GM19035 (cell line): ENCODE data around the gene JAK1.
"Not testable (repeated sequence)": the region's sequence is repeated elsewhere in the genome, so short reads cannot be mapped to it uniquely, and the experiment has no call there.

ENCODE experiments used
- ATAC-seq: cut with Tn5 transposase; IDR thresholded peaks from one replicate; pipeline ENCODE4 v1.9.1; 2021; ENCODE audit not compliant: unreplicated experiment

The JAK1 gene

DNA sequence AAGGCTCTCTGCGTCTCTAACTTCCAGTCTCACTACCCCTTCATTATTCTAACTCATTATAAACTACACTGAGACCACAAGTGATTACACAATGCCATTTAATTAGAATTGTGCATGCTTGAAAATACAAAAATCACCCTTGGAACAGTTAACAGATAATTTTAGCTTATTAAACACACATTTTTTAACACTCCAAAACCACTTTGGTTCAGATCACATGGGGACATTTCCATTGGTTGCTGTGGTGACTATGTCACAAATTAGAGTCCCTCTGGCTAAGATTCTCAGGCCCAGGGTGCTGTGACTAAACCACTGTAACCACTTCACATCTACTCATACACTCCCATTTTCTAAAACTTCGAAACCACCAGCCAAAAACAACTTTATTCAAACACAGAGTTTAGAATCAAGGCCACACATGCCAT is 43.0 kb downstream of the JAK1 start:
- no peak for ATAC-seq

DNA sequence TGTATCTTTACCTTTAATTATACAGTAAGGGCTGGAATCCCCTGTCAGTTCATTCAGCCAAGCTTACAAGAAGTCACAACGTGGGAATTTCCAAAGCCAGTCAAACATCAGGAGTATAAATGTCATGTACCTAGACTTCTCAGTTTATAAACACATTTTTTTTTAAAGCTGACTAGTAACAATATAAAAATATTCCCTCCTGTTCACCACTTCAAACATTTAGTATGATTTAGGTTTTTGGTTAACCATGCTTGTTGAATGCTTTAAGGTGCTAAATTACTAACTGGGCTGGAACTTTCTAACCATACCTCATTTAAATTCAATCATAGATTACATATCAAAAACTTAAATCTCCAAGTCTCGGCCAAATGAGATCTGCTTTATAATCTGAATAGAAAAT is 44.0 kb downstream of the JAK1 start:
- no peak for ATAC-seq

DNA sequence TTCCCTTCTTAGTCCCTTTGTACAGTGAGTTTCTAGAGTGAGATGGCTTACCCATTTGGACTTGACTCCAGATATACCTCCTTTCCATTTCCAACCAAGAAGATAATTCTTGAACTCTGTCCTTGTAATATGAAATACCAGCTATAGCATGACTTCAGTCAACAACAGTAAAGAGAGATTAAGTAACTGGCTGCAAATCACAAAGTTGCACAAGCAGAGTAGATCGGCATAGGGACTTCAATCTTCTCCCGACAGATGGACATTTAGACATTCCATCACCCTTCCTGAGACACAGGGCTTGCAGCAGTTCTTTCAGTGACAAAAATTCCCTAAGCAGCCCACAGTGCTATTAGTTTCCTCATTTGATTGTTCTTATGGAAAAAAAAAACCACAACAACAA is 44.6 kb downstream of the JAK1 start:
- ATAC-seq, result no peak

DNA sequence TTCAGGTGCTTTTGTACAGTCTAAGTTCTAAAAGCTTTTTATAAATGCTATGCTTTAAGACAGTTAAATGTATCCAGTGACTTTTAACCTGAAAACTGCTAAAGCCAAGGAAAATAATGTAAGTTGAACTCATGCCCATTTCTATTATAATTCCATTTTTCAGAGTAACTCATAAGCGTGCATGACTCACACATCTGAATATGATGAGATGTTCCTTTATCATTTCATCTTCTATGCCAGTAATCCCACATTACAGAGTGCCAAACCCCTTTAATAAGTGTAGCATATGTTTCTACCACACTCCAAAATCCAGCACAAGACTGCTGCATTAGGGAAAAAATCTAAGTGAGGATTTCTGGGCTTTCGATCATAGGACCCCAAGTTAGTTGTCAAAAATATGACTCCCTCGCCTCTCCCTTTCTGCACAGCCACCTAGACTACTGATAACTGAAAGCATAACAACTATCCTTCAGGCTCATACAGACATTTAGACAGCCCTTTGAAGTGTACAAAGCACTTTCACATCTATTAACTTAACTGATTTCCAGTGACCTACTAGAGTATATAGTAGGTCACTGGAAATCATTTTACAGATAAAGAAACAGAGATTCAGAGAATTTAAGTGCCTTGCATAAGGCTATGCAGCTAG is 45.3 kb downstream of the JAK1 start:
- ATAC-seq, result no peak

DNA sequence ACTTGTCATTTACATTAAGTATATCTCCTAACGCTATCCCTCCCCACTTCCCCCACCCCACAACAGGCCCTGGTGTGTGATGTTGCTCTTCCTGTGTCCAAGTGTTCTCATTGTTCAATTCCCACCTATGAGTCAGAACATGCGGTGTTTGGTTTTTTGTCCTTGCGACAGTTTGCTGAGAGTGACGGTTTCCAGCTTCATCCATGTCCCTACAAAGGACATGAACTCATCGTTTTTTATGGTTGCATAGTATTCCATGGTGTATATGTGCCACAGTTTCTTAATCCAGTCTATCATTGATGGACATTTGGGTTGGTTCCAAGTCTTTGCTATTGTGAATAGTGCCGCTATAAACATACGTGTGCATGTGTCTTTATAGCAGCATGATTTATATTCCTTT is 47.2 kb downstream of the JAK1 start:
- not testable (repeated sequence) for ATAC-seq

DNA sequence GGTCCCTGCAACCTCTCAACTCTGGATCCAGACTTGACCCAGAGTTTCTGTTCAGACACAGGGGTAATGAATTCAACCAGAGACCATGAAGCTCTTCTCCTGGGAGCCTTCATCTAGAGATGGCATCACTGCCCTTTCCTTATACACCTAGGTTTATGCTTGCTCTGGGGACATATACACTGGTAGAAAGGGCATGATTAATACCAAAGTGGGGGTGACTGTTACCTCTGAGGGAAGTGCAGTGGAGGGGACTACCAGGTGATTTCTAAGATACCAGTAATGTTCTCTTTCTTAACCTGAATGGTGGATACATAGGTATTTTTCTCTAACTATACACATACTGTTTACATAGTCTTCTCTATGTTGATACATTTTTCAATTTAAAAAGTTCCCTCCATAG is 48.4 kb downstream of the JAK1 start:
- no peak for ATAC-seq

DNA sequence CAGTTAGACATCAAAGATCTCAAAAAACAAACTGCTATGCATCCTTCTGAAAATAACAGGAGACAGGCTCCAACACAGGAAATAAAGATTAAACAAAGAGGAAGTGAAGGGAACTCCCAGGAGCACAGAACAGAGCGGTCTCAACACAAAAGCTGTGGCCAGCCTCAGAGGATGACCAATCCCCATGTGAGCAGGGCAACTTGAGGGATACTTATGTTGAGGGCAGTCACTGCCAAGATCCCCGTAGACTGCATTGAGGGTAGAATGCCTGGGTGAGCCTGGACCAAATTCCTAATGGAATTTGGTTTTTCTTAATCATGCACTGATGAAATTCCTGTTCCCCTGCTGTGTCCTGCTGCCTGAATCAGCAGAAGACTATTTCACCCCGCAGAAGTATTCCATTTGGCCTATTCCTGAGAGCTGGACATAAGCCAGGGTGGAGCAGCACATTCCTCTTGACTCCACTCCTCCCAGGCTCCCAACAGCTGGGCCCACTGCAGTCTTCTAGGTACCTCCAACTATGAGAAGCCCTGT is 49.0 kb downstream of the JAK1 start:
- ATAC-seq, result no peak

DNA sequence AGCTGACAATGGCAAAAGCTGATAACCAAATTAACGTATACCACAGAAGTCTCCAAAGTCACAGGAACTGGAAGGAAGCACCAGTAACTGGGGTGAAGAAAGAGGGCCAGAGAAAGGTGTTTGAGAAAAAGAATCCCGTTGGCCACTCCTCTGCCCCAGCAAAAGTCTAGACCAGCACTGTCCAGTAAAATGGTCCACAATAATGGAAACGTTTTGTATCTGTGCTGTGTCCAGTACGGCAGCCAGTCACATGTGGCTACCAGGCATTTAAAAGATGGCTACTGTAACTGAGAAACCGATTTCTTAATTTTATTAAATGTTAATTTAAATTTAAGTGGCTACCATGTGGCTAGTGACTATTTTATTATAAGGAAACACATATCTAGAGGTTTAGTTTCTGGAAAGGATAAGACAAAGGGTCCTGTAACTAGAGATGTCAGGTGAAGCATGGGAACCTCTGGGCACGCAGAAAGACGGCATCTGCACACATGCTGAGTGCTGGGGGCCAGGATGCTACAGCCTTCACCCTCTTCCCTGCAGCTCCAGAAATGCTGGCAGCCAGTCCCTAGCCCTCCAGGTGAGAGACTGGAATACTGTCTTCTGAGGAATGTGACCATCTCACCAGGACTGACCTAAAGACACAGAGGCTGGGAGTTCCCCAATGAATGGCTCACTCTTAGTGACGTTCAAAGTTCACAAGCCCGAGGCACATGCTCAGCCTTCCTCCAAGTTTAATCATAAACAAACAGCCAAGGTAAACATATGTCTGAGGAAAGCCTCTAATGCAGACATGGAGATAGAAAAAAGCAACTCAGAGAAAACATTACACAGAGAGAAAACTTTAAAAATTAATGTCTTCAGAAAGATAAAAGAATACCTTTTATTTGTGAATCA is 50.7 kb downstream of the JAK1 start:
- ATAC-seq, result no peak

DNA sequence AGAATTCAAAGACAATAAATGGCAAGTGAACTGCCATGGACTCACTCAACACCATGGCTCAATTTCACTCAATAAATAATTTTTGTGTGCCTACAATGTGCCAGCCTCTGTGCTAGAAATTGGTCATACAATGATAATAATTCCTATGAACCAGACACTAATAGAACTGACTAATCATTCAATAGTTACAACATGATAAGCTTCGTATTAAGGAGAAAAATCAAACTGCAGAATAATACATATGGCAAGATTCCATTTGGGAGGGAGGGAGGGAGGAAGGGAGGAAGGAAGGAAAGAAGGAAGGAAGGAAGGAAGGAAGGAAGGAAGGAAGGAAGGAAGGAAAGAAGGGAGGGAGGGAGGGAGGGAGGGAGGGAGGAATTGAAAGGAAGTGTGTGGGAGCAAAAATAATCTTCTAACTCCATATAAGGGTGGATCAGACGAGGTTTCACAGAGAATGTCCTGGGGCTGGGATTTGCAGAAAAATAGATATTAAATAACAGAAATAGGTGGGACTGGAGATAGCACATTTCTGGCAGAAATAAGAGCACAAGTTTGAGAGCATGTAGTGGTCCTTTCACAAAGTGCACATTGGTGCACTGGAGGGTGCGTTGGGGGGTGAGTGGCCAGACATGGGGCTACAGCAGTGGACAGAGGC is 52.9 kb downstream of the JAK1 start:
- no peak for ATAC-seq

DNA sequence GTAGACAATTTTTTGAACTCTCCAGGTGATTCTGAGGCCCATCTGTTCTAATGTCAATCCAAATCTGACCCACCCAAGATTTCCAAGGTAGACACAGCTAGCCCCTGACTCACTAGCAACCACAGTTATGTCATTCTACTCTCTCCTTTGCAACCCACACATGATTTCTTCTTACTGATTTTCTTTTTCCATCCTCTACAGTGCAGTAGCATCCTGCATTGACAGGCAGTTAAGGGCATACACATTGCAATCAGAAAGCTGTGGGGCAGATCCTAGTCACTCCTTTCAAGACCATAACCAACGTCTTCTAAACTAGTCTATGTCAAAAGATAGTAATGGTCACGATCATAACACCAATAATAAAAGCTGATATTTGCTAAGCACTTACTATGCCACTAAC is 54.2 kb downstream of the JAK1 start:
- ATAC-seq, result no peak

DNA sequence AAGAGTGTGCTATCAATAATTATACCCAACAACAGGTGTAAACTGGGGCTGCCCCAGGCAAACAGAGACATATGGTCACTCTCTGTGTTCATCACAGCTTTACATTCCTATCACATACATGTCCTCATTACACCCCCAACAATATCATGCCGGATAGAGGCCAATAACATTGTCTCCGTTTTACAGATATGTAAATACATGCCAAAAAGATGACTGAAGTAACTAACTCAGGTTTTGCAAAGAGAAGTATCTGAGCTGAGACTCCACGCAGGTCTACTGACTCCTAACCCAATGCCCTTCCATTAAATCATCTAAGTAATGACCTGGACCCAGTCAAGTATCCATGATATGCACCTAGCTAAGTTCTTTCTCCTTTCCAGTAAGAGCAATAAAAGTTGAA is 55.0 kb downstream of the JAK1 start:
- ATAC-seq, result no peak

DNA sequence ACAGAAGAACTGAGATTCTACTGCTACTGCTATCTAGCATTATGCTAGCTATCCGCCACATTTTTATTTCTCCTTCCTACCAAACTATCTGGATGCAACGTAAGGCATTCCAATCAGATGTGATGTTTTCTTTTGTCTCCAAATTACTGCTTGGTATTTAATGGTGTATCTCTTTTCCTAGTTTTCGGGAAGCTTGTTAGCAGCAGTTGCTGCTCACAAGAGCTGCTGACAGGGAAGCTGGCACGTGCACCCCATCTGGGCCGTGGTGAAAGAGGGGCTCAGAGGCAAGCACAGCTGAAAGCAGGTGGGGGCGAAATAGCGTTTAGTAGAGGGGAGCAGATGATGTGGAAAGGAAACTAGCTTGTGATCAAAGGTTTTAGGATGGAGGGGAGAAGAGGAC is 57.3 kb downstream of the JAK1 start:
- ATAC-seq, result no peak

DNA sequence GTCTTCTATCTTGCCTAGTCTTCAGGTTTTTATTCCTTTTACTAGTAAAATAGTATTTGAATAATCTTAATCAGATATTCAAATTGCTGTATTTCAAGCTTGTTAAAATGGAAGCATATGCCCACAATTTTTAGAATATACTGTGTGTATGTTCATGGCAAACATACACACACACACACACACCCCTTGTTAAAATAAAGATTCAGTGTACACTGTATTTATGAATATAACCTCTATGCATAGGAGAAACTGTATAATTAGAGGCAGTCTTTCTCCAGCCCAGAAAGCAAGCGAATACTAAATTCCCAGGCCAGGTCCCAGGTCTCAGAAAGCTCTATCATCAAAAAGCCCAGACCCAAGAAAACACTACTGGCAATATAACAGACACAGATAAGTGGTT is 57.8 kb downstream of the JAK1 start:
- ATAC-seq, result no peak

DNA sequence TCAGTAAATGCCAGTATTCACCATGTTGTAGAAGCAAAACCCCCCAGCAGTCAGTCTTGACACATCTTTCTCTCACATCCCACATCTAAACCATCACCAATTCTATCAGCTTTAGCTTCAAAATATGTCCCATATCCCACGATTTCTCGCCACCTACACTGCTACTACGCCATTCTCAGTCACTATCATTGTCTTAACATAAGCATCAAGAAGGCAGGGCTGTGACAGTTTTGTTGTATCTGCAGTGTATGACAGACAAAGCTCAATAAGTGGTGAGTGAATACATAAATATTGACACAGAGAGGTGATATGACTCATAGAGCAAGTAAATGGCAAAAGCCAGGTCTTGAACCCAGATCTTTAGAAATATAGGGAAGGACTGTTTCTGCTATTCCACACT is 59.9 kb downstream of the JAK1 start:
- no peak for ATAC-seq

DNA sequence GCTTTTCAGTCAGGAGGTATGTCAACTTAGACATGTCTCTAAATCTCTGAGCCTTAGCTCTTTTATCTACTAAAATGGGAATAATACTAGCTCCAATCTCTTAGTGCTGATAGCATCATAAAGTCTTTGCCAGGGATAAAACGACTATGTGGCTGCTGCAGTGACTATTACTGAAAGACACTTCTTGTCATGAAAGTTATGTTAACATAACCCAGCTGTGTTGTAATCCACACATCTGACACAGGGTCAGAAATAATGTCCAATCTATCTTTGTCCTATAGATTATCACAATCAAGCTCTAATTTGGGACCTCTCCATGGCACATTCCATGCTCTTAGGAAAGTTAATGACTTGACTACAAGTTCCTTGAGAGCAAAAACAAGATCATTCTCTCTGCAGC is 62.8 kb downstream of the JAK1 start:
- no peak for ATAC-seq

DNA sequence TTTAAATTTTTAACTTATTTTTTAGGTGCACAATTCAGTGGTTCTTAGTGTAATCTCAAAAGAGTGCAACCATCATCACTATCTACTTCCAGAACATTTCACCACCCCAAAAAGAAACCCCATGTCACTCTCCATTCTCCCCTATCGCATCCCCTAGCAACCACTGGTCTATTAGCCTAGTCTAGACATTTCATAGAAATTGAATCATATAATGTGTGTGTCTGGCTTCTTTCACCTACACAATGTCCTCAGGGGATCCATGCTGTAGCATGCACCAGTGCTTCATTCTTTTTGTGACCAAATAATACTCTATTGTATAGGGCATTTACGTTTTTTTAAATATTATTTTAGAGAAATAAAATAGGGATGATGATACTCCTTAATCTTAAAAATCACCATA is 64.7 kb downstream of the JAK1 start:
- ATAC-seq, result no peak

DNA sequence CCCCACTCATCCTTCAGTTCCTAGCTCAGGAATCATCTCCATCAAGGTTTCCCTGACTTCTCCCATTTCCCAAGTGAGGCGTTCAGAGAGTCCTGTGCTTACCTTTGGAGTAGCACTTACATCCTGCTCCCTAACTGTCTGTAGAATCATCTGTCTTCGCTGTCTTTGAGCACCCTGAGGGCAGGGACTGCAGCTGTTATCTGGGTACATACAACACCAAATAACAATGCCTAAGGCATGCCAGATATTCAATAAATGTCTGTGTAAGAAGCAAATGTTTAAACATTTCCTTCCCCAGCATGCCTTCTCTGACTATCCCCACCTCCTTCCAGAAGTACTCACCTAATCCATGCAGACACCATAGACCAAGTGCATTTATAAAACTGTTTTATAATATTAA is 65.4 kb downstream of the JAK1 start:
- ATAC-seq, result no peak

DNA sequence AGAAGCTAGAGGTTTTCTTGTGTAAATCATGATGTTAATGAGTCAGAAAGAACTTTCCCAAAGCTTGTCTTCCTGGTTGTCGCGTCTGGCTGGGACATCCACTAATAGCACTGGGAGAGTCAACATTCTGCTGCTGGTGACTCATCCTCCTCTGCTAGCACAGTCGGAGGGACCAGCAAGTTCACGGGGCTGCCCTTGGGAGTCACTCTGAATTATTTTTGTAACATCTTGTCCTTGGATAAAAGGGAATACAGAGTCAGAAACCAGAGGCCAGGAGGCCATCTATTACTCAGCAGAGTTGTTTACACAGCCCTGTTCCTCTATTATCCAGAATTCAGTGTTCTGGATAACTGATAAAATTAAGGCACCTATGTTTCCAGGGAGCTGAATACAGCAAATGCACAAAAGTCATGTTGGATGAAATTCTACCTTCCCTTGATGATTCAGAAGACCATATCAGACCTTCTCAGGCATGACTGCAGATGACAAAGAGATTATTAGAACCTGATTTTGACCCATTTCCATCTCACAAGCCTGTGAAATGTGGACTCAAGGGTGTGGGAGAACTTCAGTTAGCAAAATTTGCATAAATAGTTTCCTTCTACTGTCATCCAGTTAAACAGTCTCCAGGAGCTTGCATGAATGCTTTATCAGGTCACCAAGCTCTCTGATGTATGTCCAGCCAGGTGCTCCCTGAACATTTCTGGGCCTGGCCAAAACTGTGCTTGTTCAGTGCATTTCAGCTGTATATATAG is 68.1 kb downstream of the JAK1 start:
- peak; percentile 46 for ATAC-seq

DNA sequence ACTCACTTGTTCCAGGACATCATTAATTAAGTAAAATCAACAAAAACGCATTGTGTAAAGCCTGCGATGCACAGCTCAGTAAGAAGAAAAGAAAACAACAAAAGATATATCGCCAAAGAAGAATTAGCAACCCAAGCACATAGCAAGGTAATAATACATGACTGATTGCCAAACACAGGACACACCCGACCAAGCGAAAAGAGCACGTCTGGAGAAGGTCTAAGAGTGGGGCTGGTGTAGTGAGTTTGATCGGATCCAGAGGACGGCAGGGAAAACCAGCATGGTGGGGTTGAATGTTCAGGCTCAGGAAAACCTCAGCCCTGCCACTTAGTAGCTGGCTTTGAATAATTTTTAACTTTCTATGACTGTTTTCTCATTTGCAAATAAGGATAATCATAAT is 69.8 kb downstream of the JAK1 start:
- ATAC-seq, result no peak

DNA sequence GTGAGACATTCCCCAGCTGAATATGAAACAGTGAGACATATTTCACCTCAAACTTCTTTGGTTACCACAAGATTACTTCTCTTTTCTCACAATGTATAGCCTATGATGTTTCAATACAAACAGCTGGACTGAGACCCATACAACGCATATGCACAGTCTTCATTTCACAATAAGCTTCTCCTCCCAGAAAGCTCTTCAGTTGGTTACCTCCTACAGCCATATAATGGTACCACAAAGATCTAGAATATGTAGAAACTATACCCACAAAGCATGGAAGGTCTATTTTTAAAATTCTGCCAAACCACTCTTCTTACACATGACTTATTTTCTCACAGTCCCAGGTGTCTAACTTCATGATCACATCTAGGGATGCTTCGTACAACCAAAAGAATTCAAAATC is 70.8 kb downstream of the JAK1 start:
- peak; percentile 76 for ATAC-seq
